HepG2 (cell line): ENCODE measurements around the gene HADHA.

Source experiments
- CTCF ChIP-seq: sonication (generic); formaldehyde crosslinking; IDR thresholded peaks from 2 replicates; pipeline ENCODE4 v1.5.0; 2020; ENCODE audit warnings: mild to moderate bottlenecking, missing genetic modification reagents, moderate library complexity
- MLXIP ChIP-seq: sonication (generic); formaldehyde crosslinking; IDR thresholded peaks from 2 replicates; pipeline ENCODE4 v1.9.0; 2021; ENCODE audit warnings: missing genetic modification reagents, borderline replicate concordance
- POLR2A ChIP-seq, 2 experiments: IDR thresholded peaks; 2 replicates each; pipeline ENCODE4 v1.6.1; 2011; ENCODE audit warnings: low read depth in 2 of 2, low read length in 2 of 2, mild to moderate bottlenecking in 1 of 2, moderate library complexity in 1 of 2; ENCODE audit not compliant: insufficient read depth in 1 of 2
- POLR2G ChIP-seq: fragments of 200-400 bp; formaldehyde crosslinking; IDR thresholded peaks from 2 replicates; pipeline ENCODE4 v1.6.1; 2018; ENCODE audit warnings: mild to moderate bottlenecking, low read depth, low read length, moderate library complexity
- TRIM24 ChIP-seq: sonication (generic); formaldehyde crosslinking; IDR thresholded peaks from 2 replicates; pipeline ENCODE4 v1.8.0; 2022; ENCODE audit warnings: mild to moderate bottlenecking, missing genetic modification reagents
- ZBTB3 ChIP-seq: sonication (generic); formaldehyde crosslinking; IDR thresholded peaks from 2 replicates; pipeline ENCODE4 v1.4.0; 2020; ENCODE audit warnings: low read depth, mild to moderate bottlenecking, moderate library complexity, missing genetic modification reagents, borderline replicate concordance
- ZNF841 ChIP-seq: sonication (generic); formaldehyde crosslinking; IDR thresholded peaks from 2 replicates; pipeline ENCODE4 v1.8.1; 2023; ENCODE audit warnings: missing genetic modification reagents, borderline replicate concordance
- TF ChIP-seq, protein P1 (sequence below): sonication (generic); formaldehyde crosslinking; IDR thresholded peaks from 2 replicates; pipeline ENCODE4 v1.8.1; 2023; ENCODE audit warnings: mild to moderate bottlenecking, missing genetic modification reagents
- TF ChIP-seq, protein P2 (sequence below), 2 experiments: IDR thresholded peaks; 2 replicates each; pipeline ENCODE4 v1.6.1; 2011 to 2012; ENCODE audit warnings: low read length in 2 of 2, borderline replicate concordance in 1 of 2, low read depth in 1 of 2, mild to moderate bottlenecking in 1 of 2, moderate library complexity in 1 of 2

- no peak for TF ChIP-seq CTCF (CRISPR knock-in tag)
- TF ChIP-seq POLR2G, result no peak
- TF ChIP-seq, protein P1, sequence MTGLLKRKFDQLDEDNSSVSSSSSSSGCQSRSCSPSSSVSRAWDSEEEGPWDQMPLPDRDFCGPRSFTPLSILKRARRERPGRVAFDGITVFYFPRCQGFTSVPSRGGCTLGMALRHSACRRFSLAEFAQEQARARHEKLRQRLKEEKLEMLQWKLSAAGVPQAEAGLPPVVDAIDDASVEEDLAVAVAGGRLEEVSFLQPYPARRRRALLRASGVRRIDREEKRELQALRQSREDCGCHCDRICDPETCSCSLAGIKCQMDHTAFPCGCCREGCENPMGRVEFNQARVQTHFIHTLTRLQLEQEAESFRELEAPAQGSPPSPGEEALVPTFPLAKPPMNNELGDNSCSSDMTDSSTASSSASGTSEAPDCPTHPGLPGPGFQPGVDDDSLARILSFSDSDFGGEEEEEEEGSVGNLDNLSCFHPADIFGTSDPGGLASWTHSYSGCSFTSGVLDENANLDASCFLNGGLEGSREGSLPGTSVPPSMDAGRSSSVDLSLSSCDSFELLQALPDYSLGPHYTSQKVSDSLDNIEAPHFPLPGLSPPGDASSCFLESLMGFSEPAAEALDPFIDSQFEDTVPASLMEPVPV (CRISPR knock-in tag), result no peak
- no peak for TF ChIP-seq TRIM24 (CRISPR knock-in tag)
- TF ChIP-seq ZNF841 (CRISPR knock-in tag), result no peak
- TF ChIP-seq, protein P2, sequence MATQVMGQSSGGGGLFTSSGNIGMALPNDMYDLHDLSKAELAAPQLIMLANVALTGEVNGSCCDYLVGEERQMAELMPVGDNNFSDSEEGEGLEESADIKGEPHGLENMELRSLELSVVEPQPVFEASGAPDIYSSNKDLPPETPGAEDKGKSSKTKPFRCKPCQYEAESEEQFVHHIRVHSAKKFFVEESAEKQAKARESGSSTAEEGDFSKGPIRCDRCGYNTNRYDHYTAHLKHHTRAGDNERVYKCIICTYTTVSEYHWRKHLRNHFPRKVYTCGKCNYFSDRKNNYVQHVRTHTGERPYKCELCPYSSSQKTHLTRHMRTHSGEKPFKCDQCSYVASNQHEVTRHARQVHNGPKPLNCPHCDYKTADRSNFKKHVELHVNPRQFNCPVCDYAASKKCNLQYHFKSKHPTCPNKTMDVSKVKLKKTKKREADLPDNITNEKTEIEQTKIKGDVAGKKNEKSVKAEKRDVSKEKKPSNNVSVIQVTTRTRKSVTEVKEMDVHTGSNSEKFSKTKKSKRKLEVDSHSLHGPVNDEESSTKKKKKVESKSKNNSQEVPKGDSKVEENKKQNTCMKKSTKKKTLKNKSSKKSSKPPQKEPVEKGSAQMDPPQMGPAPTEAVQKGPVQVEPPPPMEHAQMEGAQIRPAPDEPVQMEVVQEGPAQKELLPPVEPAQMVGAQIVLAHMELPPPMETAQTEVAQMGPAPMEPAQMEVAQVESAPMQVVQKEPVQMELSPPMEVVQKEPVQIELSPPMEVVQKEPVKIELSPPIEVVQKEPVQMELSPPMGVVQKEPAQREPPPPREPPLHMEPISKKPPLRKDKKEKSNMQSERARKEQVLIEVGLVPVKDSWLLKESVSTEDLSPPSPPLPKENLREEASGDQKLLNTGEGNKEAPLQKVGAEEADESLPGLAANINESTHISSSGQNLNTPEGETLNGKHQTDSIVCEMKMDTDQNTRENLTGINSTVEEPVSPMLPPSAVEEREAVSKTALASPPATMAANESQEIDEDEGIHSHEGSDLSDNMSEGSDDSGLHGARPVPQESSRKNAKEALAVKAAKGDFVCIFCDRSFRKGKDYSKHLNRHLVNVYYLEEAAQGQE (IDR thresholded peaks at IDR 0.05; ENCODE audit: borderline replicate concordance in 1 of 2, low read depth in 1 of 2, low read length in 2 of 2), result no peak
- TF ChIP-seq MLXIP, result no peak
- no peak for TF ChIP-seq ZBTB3 (CRISPR knock-in tag)
- TF ChIP-seq POLR2A (IDR thresholded peaks at IDR 0.05; ENCODE audit: insufficient read depth in 1 of 2, low read depth in 2 of 2, low read length in 2 of 2), result no peak
Measured at GRCh38 chr2:26169226-26169625, 75.2 kb downstream of the HADHA start.
